Adipose tissue (tissue), 3 donors: ENCODE results near the gene NEURL2. TPM values are rescaled to one million over a fixed set of nuclear protein-coding genes. Genes with fewer than 3 reads are reported as not detected.

Source experiments
- H3K27ac ChIP-seq: one replicate; pipeline ENCODE4 v1.5.1; 2013; ENCODE audit warnings: low read depth, low read length
- WGBS, 3 donors: extraction: QIAGEN DNeasy Blood & Tissue Kit; methylation state at CpG; one replicate each; pipeline ENCODE4 v1.1.7; 2013; 5-methylcytosine and 5-hydroxymethylcytosine counted together
- polyA plus RNA-seq, 3 donors: library from polyadenylated mRNA; stranded (reverse); fragments of 200-250 nt; gene quantifications; one replicate each; pipeline ENCODE4 v1.2.3, GENCODE V29; 2013
- donor health status: healthy with polysubstance abuse.
- donor health status: Bipolar disorder and iron deficiency.
- donor health status: healthy.

Gene NEURL2
- polyA plus RNA-seq, 3 donors = 3.2 to 8.0 (median 4.6) TPM

DNA sequence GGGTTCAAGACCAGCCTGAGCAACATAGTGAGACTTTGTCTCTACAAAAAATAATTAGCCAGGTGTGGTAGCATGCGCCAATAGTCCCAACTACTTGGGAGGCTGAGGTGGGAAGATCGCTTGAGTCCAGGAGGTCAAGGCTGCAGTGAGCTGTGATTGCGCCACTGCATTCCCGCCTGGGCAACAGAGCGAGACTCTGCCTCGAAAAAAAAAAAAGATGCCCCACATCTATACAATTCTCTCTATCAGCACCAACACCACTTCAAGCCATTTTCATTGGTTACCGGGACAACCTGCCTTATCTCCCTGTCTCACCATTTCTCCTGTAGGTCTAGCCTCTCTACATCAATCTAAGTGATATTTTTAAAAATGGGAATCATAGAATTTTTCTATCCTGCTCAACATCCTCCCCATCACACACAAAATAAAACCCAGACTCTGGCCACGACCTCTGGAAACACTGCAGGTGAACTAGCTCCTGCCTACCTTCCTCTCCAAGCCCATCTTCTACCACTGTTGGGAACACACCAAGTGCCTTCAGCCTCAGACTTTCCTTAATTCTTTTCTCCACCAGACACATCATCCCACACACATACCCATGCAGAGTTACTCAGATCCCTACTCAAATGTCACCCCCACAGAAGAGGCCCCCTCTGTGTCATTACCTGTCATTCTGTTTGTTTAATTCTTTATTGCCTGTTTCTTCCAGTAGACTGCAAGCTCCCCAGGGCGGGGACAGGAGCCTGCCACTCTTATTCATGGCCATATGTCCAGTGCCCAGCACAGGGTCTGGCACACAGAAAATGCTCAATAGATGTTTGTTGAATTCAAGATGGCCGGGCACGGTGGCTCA lies 30.6 kb upstream of the NEURL2 start:
- H3K27ac ChIP-seq = no peak overlapping the region
- 72 to 89% (median 86%) methylated on average over 11 of the region's 11 CpGs for WGBS, 3 donors

GRCh38 chr20:45920462-45921336 lies 29.7 kb upstream of the NEURL2 start:
- WGBS, 3 donors = 68 to 72% (median 70%) methylated on average over 9 of the region's 9 CpGs
- no peak overlapping the region for H3K27ac ChIP-seq

DNA sequence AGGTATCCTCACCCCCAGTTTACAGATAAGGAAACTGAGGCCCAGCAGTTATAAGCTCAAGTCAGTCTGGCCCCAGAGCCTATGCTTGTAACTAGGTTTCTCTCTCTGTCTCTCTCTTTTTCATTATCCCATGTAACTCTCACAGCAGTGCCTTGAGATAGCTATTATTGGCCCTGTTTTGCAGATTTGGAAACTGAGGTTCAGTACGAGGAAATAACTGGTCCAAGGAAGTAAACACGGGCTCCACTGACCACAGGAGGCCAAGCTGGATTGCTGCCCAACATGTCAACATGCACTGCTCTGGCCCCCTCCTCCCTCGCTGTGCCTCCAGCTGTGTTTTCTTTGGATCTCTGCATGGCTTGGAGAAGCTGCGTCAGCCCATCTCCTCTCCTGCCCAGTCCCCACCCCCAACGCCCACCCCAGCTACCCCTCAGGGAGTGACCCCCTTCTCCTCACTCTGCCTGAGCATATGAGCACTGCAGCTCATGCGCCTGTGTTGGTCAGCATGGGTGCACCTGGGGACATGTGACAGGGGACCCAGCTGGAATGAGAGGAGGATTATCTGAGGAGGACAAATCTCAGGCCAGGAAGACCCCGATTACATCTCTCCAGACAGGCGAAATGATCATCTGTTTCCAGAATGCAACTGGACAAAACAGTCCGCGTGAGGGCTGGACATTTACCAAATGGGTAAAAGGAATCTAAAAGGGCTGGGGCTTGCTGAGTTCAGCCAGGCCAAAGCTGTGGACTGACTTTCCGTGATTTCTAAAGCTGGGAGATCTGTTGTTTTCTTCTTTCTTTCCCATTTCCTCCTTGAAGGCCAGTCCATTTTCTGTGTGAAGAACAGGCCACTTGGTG lies 28.8 kb upstream of the NEURL2 start:
- WGBS, 3 donors = 33 to 48% (median 38%) methylated on average over 11 of the region's 11 CpGs
- H3K27ac ChIP-seq = peak overlapping the region; percentile 42

GRCh38 chr20:45918779-45919537 lies 27.9 kb upstream of the NEURL2 start:
- WGBS, 3 donors = 82 to 91% (median 87%) methylated on average over 12 of the region's 12 CpGs

DNA sequence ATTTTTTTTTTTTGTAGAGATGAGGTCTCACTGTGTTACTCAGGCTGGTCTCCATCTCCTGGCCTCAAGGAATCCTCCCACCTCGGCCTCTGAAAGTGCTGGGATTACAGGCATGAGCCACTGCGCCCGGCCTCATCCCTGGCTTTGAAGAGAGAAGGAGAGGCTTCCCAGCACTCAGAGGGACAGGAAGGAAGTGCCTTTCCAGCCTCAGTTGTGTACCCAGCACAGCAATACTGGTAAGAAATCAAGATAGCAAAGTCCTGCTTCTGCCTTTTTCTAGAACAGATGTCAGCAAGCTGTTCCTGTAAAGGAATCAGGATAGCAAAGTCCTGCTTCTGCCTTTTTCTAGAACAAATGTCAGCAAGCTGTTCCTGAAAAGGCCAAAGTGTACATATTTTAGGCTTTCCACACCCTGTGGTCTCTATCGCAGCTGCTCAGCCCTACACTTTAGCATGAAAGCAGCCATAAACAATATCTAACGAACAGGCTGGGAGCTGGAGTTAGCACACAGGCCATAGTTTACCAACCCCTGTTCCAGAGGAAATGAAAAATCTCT lies 27.3 kb upstream of the NEURL2 start:
- 57 to 80% (median 63%) methylated on average over 5 of the region's 5 CpGs for WGBS, 3 donors
- H3K27ac ChIP-seq = peak overlapping the region; percentile 29

More at GRCh38 chr20:45918779-45919537, 27.9 kb upstream of the NEURL2 start:
- peak overlapping the region; percentile 42 for H3K27ac ChIP-seq

DNA sequence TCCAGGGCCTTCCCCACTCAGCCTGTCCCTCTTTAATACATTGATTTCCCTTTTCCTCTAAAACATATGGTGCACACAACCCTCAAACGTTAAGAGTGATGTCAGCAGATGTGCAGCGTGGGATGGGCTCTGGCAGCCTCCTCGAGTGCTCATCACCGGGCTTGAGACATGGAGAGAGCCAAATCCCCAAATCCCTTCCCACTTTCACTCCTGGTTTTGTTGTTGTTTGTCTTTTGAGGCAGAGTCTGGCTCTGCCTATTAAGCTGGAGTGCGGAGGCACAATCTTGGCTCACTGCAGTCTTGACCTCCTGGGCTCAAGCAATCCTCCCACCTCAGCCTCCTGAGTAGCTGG lies 26.8 kb upstream of the NEURL2 start:
- 47 to 79% (median 47%) methylated on average over 5 of the region's 5 CpGs for WGBS, 3 donors
- peak overlapping the region; percentile 29 for H3K27ac ChIP-seq

GRCh38 chr20:45913116-45913515 lies 22.1 kb upstream of the NEURL2 start:
- no peak overlapping the region for H3K27ac ChIP-seq
- 61 to 69% (median 62%) methylated on average over 5 of the region's 5 CpGs for WGBS, 3 donors

DNA sequence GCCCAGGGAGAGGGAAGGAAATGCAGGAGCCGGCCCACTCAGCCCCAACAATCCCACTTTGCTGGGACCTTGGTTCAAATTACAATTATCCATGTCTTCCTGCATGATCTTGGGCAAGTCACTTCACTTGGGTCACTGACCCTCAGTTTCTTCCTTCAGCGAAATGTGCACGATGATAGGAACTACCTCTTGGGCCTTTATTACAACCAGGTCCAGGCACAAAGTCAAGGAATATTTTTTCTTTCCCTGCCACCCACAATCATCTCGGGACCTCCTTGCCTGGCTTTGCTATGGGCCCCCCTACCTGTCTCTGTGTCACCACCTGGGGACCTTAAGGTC lies 21.3 kb upstream of the NEURL2 start:
- WGBS, 3 donors = 18 to 24% (median 24%) methylated on average over 4 of the region's 4 CpGs
- no peak overlapping the region for H3K27ac ChIP-seq

GRCh38 chr20:45911486-45912343 lies 20.7 kb upstream of the NEURL2 start, which contains the start of gene PLTP:
Gene PLTP (minus strand): TSS chr20:45912155. CDS start chr20:45911452, 703 bp downstream.
- 0 to 1% (median 1%) methylated on average over 51 to 58 of the region's 58 CpGs for WGBS, 3 donors
- H3K27ac ChIP-seq = no peak within 1 kb of the TSS

- no peak overlapping the region for H3K27ac ChIP-seq
- 2 to 5% (median 3%) methylated on average over 43 of the region's 43 CpGs for WGBS, 3 donors
Observed at GRCh38 chr20:45910670-45911485, 19.9 kb upstream of the NEURL2 start.

DNA sequence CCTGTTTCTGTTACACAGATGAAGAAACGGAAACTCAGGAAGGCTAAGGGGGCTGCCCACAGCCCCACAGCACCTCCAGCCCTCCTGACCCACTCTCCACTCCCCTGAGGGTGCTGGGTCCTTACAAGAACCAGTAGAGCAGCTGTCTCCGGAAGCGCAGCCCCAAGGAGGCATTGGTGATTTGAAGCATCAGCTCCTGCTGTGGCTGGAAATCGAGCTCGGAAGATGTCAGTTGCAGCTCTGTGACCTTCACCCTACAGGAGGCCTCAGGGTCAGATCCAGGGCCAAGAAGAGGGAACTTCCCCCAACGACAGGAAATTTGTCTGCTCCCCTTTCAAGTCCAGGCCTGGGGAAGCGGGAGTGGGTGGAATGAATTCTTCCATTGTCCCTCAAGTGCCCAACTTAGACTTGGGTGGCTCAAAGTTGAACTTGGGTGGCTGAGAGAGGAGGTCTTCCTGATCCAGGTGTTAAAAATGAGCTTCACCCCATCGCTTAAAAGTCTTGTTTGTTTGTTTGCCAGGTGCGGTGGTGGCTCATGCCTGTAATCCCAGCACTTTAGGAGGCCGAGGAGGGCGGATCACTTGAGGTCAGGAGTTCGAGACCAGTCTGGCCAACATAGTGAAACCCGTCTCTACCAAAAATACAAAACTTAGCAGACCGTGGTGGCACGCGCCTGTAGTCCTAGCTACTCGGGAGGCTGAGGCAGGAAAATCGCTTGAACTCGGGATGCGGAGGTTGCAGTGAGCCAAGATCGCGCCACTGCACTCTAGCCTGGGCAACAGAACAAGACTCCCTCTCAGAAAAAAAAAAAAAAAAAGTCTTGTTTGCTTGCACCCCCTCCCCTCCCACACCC lies 19.0 kb upstream of the NEURL2 start:
- H3K27ac ChIP-seq = peak overlapping the region; percentile 15
- WGBS, 3 donors = 73 to 78% (median 75%) methylated on average over 22 of the region's 22 CpGs

- WGBS, 3 donors = 80 to 82% (median 80%) methylated on average over 12 of the region's 12 CpGs
- no peak overlapping the region for H3K27ac ChIP-seq
Observed at GRCh38 chr20:45909336-45909808, 18.4 kb upstream of the NEURL2 start.

DNA sequence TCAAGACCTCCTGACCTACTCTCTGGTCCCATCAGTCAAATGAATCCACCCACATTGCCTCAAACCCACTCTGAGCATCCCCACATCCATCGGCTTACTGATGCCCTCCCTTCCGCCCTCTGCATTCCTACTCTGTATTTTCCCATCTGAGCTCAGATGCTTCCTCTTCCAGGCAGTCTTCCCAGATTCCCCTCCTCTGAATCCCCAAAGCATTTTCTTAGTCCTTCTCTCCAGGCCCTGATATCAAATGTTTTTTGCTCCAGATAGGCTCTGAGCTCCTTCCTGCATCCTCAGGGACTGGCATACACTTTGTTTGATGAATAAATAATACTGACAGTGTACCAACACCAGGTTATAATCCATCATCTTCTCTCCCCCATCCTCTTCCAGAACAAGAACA lies 17.1 kb upstream of the NEURL2 start:
- 92 to 100% (median 99%) methylated on average over 2 of the region's 2 CpGs for WGBS, 3 donors
- H3K27ac ChIP-seq = no peak overlapping the region

DNA sequence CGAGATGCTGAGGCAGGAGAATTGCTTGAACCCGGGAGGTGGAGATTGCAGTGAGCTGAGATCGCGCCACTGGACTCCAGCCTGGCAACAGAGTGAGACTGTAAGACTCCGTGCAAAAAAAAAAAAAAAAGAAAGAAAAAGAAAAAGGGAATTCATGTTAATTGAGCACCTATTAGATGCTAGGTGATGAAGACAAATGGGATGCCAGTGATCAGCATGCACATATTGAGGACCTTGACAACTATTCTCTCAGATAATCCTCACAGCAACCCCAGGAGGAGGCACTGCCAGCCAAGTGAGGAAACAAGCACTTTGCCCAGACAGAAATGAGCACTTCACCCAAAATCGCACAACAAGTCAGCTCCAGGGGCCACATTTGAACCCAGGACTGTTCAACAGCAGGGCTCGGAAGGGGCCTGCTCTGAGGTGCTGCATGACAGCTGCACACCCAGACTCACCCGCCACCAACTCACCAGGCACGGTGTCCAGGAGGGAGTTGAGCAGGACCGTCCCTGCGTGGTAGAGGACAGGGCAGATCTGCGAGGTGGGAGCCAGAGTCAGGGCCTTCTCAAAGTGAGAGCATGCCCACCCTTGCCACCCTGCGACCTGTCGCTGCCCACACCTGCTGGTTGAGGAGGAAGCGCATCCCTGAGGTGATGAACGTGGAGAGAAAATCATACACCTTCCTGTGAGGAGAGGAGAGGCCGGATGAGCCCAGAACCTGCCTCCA lies 16.4 kb upstream of the NEURL2 start:
- 94 to 97% (median 94%) methylated on average over 17 of the region's 17 CpGs for WGBS, 3 donors
- no peak overlapping the region for H3K27ac ChIP-seq
